LoVo (cell line): Measurements from ENCODE around the gene PLOD2.

Experiments
- DNase-seq: peaks from one replicate; pipeline ENCODE4 v3.0.0-alpha.2; 2016; ENCODE audit warnings: low spot score

Gene PLOD2

DNA sequence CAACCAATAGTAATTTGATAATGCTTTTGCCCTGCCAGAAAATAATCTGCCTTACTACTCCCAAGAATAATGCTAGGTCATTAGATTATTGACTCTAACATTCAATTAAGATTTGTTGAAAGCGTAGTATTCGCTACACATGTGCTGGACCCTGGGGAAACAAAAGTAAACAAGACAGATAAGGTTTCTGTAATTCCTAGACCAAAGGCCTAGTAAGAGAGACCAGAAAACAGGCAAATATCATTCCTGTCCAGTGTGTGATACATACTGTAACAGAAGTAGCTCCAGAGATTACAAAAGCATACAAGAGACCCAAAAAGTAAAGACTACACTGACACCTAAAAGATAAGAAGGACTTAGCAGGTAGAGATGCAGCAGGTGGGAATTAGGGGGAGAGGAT lies 60.8 kb downstream of the PLOD2 start:
- no peak for DNase-seq

DNA sequence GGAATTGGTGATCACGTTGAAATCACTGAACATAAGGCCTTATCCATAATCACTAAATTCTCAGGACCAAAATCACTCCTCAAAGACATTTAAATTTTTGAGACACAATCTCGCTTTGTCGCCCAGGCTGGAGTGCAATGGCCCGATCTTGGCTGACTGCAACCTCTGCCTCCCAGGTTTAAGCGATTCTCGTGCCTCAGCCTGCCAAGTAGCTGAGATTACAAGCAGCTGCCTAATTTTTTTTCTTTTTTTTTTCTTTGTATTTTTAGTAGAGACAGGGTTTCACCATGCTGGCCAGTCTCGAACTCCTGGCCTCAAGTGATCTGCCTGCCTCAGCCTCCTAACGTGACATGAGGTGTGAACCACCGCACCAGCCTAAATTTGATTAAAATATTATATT lies 61.7 kb downstream of the PLOD2 start:
- DNase-seq = no peak

DNA sequence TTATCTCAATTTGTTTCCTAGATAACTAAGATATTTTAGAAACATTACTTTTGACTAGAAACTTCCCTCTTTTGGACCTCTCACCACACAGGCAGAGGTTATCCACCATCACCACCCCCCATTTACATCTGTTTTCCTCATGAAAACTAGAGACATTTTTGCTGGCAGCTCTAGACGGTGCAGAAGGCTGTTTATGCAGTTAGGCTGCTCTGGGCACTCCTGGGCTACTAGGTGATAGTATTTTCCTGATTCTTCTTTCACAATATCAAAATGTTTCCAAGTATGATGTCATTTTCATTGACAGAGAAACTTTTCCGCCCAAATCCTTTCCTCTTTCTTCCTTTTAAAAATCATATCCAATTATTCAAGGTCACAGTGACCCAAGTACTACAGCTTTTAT lies 67.1 kb downstream of the PLOD2 start:
- DNase-seq = no peak

DNA sequence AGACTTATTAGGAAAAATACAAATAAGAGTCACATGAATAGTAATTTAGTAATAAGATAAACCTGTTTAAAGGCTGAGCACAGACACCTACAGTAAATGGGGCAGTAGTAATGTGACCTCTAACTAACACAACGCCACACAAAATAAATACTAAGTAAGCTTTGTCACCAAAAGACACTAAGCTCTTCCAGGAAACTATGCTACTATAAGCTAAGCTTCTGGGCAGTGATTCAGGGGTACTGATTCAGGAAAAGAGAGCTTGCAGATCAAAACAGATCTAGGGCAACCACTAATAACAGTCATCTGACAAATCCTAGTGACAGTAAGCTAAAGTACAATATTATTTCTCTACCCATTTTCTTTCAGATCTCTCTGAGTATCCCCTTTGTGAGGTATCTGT lies 68.8 kb downstream of the PLOD2 start:
- DNase-seq = no peak

DNA sequence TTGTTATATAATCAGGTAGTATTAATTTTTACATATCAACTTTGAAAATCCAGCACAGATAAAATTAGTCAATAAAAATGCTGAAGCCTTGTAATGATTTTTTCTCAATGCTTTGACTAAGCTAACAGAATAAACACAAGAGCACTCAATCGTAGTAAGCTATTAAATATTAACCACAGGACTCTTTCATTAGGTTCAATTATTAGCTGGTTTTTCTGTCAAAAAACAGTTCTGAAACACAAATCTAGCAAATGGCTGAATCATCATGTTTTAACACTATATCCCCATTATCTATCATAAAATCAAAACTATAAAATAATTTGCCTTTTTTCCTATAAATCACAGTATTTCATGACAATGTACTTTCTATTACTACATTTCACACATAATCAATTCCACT lies 69.6 kb downstream of the PLOD2 start:
- no peak for DNase-seq

DNA sequence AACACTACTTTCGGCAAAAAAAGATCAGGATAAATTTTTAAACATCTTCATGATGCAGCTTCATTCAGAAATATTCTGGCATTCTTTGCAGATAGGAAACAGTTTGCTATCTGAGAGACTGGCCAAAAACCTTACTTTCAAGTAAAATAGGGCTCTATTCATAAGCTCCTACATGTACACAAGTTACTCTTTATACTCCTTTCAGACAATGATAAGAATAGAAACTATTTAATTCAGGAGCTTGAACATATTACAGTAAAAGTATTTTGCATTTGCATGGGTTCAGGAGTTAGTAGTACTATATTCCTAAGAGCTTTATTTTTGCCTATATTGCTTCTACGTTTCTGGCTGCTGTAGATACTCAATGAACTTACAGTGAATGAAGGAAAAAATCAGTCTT lies 70.5 kb downstream of the PLOD2 start:
- no peak for DNase-seq

DNA sequence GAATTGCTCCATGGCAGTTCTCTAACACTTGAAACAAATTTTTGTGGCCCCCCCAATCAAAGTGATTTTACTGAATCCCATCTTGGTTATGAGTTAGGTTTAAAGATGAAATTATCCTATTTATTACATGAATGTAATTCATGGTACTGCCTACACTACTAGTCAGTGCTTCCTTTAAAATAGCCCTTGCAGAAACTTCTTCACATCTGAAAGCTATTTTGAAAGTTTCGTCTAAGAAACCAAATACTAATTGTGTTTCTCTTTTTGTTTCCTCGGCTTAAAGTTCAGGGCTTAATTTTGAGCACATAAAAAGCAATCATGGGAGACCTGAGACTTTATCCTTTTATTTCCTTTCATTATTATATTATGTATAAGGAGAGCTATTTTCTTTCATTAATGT lies 72.1 kb downstream of the PLOD2 start:
- DNase-seq = no peak

DNA sequence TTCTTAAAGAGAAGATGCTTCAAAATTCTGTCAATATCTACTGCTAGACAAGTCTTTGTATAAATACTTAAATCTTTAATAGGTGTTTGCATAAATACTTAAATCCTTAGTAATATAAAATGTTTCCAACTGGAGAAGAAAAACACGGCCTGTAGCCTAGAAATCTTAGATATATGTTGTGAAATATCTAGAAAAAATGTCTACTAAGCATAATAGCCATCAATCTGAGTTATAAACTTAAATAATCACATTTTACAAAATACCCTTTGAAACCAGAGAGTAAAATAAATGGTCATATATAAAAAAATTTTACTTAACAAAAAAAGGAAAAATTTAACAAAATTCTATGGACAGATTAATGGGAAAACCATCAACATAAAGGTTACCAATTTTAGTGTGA lies 73.9 kb downstream of the PLOD2 start:
- no peak for DNase-seq

DNA sequence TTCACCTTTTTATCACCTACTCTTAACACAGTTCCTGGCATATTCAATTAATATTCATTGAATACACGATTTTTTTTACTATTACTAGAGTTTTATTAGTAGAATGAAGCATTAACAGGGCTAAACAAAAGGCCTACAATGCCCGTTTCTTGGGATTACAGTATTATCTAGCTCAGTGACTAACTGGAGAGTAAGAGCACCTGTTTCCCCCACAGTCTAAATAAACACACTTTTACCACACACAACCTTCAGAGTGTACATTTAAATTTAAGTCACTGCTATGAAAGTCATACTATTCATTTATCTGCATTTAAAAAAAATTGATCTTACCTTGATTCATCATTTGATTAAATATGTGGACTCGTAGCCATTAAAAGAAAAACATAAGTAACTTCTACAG lies 74.8 kb downstream of the PLOD2 start:
- no peak for DNase-seq

DNA sequence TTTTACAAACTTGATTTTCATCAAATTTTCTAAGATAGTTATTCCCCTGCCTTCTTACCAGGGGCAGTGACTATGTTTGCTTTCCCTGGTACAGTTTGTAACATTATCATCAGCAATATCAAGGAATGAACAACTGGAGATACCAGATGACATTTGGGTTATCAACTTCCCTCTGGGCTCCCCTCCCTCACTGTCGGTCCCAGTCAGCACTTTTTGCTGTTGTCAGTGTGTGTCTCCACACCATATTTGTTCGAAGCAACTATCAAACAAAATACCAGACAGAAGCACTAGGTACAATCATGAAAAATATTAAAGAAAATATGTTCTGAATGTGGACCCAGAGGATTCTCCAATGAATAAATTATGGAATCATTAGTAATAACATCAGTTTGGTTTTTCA lies 75.3 kb downstream of the PLOD2 start:
- DNase-seq = no peak

DNA sequence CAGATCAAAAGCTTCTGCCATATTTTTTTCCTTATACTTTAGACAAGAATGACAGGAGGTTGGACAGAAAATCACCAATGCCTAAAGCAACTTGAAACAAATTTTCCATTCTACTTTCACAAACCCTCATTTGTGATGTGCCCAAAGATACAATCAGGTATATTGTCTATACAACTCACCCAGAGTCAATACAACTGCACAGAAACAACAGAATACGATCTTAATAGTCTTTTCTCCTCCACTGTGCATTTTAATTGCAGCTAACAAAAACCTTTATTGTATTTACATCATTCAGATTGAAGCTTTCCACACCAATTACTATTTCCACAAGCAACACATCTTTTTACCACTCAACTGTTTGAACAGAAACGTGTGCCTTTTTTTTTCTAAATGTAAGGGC lies 80.4 kb downstream of the PLOD2 start:
- DNase-seq = no peak

DNA sequence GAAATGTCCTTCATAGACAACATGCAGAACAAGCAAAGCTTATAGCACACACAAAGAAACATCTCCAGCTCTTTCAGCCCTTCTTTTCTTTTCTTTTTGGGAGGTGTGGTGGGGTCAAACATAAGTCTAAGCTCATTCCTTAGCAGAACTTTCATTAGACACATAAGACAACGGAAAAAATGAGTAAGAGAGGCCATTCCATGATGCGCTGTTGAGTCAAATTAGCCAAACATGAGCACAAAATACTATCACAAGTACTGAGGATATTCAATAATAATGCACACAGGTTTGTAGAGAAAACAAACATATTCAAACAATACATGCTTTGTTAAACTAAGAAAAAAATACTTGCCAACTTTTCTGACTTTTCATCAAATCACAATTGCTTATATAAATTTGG lies 83.0 kb downstream of the PLOD2 start:
- no peak for DNase-seq

DNA sequence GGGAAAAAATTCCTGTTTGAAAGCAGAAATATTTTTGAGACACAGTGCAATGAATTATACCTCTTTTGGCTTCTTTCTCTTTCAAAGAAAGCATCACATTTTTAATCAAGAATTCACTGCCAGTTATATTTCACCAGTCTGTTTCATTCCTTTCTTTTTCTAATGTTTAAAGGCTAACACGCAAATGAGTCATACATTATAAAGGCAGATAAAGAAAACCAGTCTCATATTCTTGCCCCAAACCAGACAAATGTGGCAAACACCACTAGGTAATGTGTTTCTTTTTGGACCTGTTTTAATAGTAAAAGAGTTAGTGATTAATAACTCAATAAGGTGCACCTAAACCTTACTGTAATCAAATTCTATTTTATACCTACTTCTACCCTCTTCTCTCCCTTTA lies 83.8 kb downstream of the PLOD2 start:
- DNase-seq = no peak

DNA sequence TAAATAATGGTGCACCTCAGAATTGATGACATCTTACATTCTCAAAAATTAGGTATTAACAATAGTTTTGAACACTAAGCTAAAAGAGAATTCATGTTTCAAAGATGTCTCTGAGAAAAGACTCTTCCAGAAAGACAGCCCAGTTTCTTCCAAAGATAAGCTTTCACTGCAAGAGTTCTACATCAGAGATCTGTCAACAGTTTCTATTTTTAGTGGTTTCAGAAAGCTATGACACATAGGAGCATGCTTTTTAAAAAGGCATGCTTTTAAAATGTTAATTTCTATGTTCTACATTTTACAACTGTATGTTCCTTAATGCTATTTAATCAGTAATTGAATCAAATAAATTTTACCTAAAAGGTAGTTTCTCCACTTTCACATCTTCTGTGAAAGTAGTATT lies 88.2 kb downstream of the PLOD2 start:
- DNase-seq = no peak

DNA sequence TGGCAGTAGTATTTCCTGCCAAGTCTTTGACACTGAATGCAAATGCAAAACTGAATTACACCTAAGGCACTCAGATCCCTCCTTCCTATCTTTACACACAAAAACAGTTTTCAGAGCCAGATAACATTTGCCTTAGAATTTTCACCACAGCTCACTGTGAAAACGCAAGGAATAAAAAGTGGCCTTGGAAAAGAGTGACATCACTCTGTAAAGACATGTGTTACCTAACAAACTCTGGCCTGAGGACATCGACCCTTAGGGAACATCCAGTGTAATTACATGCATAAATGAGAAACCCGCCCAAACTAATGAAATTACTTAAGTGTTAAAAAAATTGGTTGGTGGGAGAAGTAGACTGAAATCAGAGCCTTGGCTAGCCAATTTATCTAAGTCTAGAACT lies 88.9 kb downstream of the PLOD2 start:
- DNase-seq = no peak

DNA sequence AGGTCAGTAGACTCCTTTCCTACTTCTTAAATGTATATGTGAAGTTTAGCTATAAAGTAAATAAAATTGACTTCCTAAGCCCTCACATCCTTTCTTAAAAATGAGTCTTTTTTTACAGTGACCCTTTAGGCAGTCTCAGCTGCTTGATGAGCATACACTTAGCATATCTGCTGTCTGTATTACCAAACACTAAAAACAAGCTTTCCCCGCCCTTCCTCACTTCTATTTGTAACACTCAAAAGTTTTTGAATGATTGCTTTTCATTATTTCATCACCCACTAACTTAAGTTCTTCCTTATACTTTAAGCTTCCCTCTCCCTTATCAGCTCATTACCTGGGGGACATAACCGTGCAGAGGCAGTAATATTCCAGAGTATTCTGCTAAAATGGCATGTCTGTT lies 89.4 kb downstream of the PLOD2 start:
- no peak for DNase-seq

DNA sequence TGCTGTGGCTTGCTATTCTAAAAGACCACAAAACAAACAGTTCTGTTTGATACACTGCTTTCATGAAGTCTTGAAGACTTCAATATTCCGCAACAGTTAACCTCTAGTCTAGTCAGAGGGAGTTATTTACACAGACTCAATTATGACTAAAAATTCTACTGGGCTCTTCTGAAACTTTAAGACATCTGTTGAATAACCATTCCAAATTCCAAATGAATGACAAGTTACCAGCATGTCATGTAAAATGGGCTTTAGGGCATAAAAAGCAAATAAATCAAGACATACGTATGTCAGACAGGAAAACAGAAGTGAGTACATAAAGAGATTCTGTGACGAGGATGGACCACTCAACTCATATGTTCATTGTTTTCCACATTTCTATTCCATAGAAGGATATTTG lies 93.9 kb downstream of the PLOD2 start:
- no peak for DNase-seq

DNA sequence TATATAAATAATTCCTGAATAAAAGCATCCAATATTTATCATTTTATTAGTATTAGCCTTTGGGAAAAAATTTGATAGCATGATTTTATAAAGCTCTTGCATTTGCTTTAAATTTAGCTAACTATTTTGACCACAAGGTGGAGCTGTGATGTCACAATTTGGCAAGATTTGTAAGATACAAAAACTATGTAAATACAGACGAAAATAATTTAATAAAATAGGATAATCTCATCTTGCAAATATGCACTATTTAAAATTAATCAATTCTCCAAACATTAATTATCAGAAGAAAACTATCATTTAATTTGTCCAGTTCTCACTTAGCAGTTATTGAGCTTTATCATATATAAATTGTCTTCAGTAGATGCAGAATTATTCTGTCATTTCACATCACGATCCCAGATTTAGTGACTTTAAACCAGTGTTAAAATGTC lies 95.4 kb downstream of the PLOD2 start:
- peak; percentile 61 for DNase-seq

DNA sequence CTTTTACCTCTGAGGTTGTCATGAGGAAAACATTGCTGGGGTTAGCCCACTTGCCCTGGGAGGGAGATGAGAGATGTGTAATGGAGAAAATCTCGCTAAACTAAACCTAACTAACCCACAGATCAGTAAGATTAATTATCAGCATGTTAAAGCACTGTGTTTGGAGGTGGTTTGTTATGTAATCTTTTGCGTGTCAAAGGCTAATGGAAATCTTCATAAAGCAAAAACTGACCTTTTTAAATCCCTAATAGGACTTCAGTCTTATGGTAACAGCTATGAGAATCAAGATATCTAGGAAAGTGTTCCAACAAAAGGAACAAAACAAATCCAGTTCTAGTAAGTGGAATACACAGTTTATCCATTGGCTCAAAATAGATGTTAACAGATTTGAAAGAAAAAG lies 102.7 kb downstream of the PLOD2 start:
- no peak for DNase-seq

DNA sequence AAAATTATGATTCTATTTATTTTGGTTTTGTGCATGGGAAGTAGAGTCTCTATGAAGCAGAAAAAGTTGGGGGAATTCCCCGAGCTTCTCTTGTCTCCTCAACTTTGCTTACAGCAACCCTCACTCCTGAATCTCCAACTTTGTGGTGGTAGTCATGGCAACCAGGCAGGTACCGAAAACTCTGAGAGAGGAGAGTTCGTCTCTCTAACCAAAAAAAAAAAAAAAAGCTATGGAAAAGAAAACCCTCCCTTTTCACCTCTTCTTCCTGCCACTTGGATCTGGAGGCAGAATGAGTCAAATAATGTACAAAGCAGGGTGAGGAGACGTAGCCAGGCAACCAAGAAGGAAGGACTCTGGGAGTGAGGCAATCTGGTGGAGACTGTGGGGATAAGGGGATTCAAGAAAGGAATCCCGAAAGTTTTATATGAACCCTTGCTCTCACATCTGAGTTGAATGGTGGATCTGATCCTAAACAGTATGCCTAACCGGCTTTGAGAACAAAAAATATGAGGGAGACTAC lies 108.1 kb downstream of the PLOD2 start:
- DNase-seq = no peak

DNA sequence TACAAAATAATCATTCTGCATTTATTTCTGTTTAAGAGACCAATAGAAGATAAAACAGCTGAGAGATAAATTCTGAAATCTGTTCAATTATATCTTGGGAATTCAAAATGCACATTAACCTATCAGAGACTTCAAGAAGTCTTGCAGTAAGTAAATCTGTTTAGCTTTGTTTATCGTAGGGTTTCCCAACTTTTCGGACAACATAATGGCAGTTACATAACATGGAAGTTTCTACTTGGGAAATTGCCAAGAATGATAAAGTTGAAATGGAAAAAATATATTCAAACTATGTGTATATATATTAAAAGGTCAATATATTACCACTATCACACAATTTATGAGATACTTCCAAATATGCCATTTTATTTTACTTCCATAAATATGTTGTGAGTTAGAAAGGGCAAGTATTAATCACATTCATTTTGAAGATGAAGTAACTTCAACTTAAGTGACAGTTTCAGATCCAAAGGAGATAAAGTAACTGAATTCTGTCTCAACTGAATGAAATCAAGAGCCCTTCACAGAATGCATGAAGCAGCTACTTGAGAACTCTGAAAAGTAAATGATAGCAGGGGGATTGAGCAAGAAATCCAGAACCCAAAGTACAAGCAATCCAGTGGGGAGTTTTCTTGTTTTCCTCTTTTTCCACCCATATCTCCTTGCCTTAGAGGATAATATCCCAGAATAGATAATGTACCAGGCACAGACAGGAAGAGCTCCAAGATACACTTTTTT lies 108.8 kb downstream of the PLOD2 start:
- DNase-seq = no peak

DNA sequence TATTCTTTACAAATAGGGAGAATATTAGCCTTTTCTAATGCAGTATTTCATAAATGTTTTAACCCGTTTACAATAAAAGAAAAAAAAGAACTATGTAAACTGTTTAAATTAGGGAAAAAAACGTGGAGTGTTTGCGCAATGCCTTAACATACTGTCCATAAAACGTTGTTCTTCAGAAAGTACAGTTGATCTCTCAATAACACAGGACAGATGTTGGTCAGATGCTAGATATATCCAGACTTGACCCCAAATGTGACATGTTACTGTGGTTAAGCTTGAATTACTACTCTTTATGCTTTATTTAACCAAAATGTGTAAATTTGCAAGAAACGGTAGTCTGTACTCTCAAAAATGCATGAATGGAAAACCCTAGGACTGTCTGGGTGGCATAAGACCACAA lies 110.3 kb downstream of the PLOD2 start:
- DNase-seq = no peak

DNA sequence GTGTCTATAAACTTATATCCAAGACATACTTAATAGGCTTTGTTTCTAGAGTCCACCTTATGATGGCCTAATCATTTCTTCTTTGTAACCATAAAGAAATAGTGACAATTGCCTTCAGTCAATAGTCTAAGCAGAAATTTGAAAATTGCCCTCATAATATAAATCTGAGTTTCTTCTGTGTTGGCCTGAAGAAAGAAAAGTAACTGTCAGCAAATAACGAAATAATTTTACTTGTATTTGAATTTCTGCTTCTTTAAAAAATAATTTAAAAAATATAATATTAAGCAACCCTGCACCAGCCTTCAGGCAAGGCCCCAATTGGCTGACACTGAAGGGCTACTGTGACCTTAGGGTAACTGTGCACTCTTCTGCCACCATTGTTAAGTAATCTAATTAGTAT lies 113.5 kb downstream of the PLOD2 start:
- DNase-seq = no peak

DNA sequence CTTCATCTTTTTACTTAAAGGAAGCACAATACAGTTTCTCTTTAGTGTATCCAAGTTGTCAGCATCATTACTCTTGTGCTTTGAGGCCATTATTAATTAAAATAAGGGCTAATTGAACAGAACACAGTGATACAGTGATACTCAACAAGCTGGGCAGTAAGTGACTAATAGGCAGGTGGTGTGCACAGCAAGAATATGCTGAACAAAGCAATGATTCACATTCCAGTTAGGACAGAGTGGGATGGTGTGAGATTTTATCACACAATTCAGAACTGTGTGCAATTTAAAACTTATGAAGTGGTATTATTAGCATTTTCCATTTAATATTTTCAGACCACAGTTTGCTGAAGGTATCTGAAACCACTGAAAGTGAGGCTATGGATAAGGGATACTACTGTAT lies 116.9 kb downstream of the PLOD2 start:
- no peak for DNase-seq

DNA sequence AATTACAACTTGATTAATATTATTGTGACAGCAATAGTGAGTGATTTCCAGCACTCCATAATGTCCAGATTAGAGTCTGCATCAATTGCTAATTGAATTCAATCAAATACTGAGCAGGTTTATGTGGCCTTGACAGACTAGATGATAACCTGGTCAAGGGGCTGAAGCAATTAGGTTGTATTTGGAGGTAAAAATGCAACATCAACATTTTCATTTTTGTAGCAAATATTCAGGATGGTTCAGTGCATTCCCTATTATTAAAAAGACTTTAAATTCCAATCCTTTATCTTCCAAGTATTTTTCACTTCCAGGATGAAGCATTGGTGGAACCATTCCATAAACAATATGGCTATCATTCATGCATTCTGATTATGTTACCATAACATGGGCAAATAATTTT lies 120.4 kb downstream of the PLOD2 start:
- no peak for DNase-seq
